Measurements from ENCODE around the gene PROX2.

DNA sequence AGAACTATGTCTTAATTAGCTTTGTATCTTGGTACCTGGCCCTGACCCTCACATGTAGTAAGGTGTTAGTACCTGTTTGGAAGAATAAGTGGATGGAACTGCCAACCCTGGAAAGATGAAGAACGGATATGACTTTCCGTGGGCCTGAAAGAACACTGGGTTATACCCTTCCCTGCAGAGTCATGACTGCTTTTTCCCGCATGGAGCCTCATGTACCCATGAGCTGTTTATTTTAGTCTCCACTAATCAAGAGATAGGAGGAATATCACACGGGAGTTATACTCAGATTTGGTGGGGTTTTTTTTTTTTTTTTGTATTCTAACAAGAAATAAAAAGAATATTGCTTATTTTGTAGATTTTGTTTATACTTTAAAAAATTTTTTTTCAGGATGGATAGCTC lies 21.7 kb upstream of the PROX2 start:
- TF ChIP-seq, protein P1, sequence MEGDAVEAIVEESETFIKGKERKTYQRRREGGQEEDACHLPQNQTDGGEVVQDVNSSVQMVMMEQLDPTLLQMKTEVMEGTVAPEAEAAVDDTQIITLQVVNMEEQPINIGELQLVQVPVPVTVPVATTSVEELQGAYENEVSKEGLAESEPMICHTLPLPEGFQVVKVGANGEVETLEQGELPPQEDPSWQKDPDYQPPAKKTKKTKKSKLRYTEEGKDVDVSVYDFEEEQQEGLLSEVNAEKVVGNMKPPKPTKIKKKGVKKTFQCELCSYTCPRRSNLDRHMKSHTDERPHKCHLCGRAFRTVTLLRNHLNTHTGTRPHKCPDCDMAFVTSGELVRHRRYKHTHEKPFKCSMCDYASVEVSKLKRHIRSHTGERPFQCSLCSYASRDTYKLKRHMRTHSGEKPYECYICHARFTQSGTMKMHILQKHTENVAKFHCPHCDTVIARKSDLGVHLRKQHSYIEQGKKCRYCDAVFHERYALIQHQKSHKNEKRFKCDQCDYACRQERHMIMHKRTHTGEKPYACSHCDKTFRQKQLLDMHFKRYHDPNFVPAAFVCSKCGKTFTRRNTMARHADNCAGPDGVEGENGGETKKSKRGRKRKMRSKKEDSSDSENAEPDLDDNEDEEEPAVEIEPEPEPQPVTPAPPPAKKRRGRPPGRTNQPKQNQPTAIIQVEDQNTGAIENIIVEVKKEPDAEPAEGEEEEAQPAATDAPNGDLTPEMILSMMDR (conservative IDR thresholded peaks at IDR 0.05): no peak
- no peak for TF ChIP-seq ZFX (IDR thresholded peaks at IDR 0.05)
